ENCODE results near the gene SORBS1.

Gene SORBS1

DNA sequence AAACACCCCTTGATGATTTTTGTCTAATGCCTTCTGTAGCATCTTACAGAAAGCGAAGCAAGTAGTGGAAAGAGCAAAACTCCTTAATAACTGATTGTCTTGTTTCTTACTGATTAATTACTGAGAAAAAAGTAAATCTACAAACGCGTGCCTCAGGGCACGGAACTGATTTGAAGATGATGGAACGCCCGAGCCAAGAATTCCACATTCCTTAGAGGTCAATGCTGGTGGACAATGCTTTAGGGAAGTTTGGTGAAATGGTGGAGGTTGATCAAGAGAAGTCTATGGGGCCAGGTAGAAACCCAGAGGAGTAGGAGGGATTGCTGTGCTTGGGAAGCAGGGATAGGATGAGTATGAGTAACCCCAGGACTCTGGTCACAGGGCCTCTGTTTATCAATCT lies 5.0 kb upstream of the SORBS1 start:
- no peak overlapping the region for H3K4me3 ChIP-seq (ENCODE audit: low read depth, low read length)

DNA sequence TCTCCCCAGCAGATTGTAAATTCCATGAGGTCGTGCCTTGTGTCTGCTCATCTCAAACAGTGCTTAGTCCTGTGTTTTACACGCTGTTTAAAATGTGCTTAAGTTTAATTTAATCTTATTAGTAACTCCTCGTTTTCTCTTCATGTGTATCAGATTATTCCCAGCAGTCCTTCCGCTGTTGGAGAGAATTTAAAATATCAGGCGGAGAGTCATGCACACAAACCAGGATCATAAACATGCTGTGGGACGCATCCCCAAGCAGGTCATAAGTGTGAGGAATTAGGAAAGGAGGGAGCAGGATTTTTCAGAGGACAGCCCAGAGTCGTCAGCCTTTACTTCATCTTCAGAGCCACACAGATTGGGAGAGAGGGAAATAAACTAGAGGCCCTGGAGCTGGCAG lies 4.2 kb upstream of the SORBS1 start:
- no peak overlapping the region for H3K4me3 ChIP-seq (ENCODE audit: low read depth, low read length)

DNA sequence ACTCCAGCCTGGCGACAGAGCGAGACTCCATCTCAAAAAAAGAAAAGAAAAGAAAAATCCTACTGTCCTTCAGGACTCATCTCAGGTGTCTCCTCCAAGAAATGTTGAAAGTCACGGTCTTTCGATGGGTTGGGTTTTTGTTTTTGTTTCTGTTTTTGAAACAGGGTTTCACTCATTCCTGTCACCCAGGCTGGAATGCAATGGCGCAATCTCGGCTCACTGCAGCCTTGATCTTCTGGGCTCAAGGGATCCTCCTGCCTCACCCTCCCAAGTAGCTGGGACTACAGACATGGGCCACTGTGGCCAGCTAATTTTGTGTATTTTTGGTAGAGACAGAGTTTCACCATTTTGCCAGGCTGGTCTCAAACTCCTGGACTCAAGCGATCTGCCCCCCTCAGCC lies 3.1 kb upstream of the SORBS1 start:
- H3K4me3 ChIP-seq (ENCODE audit: low read depth, low read length), result no peak overlapping the region

DNA sequence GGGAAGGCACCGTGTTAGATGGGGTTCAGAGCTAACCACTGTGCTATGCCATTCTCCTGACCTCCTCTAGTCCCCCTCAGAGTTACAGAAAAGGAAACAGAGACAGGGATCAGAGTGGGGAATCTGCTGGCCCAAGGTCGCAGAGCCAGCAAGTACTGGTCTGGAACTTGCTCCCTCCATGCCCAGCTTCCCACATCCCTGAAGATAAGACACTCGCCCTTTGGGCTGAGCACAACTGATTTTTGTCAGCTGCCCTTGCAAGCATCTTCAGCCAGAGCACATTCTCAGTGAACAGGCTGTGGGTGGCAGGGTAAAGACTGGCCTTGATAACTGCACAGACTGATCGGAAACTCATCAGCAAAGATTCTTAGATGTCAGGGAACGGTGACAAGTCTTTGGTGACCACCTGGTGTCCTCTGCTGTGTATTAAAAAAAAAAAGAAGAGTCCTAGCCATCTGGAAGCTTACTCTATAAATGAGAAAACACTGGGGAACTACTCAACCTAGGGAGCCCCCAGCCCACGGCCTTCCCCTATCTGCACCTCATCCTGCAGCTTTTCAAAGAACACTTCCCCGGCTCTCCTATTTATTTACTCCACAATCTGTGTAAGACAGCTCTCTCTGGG lies 1.3 kb upstream of the SORBS1 start:
- H3K4me3 ChIP-seq (ENCODE audit: low read depth, low read length), result no peak overlapping the region

DNA sequence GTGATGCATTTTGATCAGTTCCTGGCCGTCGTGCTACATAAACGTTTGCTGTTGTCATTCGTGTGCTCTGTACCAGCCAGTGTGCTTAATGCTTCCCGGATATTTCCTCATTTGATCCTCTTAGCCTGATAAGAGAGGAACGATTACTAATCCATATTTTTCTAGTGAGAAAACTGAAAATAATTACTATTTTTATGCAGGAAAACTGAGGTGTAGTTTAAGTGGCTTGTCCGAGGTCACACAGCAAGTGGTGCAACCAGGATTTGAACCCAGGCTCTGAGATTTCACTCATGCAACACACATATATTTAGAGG lies 650 bp upstream of the SORBS1 start:
- H3K4me3 ChIP-seq (ENCODE audit: low read depth, low read length), result peak overlapping the region; percentile 36

DNA sequence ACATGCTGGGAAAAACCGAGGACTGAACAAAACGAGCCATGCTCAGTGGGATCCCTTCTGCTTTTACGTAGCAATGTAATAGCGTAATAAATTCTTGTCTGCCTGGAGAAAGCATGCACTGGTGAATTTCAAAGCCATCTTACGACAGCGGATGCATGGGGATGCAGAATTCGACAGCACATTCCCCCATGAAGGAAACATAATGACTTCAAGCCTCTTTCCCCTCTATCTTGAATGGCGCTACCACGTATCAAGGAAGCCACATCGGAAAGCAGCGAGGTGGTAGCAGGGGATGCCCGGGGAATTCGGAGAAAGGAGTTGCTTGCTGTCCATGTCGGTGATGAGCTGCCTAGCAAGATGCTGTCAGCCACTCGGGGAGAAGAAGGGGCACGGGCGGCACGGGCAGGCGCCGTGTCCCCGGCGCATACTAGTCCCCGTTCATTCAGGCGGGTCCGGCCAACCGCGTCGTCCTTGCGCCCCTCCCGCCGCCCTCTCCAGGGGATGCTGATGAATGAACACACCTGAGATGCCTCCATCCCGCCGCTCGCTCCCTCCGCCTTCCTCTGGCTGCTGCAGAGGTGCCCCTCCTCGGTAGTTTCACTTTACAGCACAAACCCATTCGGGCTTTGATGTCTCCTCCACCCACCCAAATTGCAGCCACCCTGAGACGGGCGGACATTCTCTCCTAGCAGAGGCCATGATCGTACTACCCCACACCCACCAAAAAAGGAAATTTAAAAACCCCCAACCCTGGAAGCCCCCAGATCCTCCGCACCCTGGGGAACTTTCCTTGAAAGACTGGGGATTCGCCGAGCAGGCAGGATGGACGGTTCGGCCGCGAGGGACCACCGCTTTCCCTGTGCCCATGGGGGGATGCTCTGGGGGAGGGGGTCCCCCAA lies 644 bp downstream of the SORBS1 start:
- H3K4me3 ChIP-seq (ENCODE audit: low read depth, low read length), result peak overlapping the region; percentile 74

DNA sequence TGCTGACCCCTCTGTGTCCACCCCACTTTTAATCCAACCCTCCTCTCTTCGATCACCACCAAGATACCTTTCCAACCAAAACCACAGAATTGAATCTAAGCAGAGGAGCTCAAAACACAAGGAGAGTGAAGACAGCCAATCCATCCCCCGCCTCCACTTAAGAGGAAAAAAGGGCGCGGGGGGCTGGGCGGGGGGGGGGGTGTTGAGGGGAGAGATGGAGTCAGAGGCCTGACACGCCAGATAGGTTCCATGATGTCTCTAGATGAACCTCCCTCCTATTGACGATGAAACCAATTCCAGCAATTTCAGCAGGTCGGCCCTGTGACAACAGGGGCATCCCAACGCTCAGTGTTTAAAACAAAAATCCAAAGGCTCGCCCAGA lies 1.3 kb downstream of the SORBS1 start:
- H3K4me3 ChIP-seq (ENCODE audit: low read depth, low read length), result peak overlapping the region; percentile 74

DNA sequence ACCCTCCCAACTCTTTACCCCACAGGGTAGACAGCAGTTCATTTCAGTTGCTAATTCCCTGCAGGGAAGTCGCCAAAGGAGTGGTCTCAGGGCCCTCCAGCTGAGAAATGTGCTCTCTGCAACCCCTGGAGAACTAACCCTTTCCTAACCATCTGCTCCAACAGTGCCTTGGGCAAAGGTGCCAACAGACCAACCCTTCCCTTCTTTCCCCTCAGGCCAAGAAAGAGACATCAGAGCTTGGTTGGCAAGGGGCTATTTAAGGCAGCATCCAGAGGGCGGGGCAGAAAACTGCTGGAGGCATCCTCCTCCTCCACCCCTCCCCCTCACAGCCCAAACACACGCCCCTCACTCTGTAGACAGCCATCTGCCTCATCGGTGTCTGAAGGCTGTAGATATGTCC lies 1.7 kb downstream of the SORBS1 start:
- H3K4me3 ChIP-seq (ENCODE audit: low read depth, low read length), result no peak overlapping the region

DNA sequence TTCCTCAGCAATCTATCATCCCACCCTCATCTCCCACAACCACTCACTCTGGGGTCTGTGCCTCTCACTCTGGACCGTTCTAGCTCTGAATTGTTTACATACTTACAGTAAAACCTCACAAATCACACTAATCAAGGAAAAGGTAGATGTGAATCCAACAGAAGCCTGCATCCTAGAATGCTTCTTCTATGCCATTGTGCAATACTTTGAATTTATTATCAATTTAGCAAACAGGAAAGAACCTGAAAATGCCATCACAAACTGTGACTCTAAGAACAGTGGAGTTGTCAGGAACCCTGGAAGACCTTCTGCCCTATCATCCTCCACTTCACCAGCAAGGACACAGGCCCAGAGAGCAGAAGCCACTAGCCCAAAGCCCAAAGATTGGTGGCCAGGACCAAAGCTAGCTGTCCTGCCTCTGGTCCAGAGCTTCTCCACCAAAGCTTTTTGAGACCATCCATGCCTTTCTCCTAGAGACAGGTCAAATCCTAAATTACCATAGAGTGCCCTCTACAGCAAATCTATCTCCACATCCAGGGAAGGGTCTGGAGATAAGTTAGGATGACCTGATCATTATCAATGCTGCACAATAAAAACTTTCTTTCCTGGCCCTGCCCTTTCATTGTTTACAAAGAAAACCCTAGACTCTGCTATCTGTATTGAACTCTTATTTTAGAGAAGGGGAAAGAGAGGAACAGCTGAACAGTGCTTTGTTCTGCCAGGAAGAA lies 2.4 kb downstream of the SORBS1 start:
- H3K4me3 ChIP-seq (ENCODE audit: low read depth, low read length), result no peak overlapping the region

DNA sequence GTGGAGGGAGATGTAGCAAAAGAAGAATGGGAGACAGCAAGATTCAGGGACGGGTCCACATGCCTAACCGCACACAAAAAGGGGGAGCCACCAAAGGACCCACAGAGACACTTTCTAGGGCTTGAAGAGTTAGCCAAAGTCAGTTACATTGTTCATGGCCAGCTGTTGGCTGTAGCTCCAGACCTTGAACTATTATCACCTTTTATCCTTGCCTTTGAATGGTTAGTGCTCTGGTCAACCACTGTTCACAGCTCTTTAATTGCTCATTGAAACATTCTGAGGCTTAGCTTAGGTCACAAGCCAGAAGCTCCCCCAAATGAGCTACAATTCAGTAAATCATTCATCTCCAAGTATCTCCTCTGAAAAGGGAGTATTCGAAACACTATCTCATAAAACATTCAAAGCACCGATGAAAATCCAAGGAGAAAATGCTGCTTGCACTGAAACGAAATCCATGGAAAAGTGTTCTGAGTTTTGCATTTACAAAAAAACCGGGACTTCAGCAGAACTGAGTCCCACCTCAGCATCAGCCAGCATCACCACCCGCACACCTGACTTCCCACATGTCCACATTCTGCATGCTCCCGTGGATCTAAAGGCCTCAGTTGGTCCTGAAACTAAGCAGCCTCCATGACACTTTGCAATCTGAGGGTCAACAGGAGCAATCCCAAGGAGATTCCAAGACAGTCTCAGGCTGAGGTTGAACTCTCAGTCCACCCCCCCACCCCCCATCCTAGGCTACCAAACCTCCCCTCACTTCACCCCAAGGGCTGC lies 4.0 kb downstream of the SORBS1 start:
- no peak overlapping the region for H3K4me3 ChIP-seq (ENCODE audit: low read depth, low read length)

DNA sequence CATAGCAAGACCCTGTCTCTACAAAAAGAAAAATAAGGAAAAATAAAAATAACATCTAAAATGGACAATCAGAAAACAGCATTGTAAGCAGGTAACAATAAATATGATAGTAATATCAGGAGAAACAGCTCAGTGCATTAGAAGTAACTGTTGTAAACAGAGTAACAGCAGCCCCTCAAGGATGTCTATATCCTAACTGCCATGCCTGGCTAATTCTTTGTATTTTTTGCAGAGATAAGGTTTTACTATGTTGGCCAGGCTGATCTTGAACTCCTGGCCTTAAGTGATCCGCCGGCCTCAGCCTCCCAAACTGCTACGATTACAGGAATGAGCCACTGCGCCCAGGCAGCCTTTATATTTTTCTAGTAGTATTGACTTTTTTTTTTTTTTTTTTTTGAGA lies 7.5 kb downstream of the SORBS1 start:
- H3K4me3 ChIP-seq (ENCODE audit: low read depth, low read length), result no peak overlapping the region

DNA sequence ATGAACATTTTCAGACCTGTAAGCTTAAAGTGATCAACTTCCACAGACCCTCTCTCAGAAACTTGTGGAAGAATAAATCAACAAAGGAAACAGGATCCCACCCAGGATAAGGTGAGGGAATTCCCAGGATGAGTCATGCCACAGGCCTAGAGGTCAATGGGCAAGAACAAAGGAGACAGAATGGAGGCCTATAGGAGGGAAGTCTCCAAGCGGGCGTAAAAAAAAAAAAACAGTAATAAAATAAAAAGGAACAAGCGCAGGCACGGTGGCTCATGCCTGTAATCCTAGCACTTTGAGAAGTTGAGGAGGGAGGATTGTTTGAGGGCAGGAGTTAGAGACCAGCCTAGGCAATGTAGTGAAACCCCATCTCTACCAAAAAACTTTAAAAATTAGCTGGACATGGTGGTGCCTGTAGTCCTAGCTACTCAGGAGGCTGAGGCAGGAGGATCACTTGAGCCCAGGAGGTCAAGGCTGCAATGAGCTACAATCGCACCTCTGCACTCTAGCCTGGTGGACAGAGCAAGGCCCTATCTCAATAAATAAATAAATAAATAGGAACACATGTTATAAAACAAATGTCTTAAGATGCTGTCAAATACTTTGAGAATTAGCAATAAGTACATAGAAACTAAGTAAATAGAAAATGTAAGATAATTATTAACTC lies 8.4 kb downstream of the SORBS1 start:
- H3K4me3 ChIP-seq (ENCODE audit: low read depth, low read length), result no peak overlapping the region

DNA sequence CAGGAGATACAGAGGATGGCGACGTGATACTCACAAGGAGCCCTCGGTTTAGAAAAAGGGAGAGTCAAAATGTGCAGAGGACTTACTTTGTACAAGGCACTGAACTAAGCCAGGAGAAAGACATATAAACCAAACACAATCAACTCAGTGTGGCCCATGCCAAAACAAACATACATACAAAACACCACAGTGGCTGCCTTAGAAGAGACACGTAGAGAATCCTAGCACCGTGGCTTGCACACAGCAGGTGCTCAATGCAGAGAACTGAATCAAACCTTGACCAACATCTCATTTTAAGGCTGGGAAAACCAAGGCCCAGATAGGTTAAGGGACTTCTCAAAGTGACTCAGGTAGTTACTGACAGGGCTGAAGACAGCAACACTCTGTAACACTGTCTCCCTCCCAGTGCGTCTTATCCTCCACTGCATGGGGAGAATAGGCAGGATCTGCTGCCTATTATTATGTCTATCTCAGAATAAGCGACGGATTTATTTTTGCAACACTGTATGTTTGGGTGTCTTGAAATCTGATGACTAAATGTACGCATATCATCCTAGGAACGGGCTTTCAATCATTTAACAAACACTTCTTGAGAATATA lies 11.0 kb downstream of the SORBS1 start:
- H3K4me3 ChIP-seq (ENCODE audit: low read depth, low read length), result no peak overlapping the region

DNA sequence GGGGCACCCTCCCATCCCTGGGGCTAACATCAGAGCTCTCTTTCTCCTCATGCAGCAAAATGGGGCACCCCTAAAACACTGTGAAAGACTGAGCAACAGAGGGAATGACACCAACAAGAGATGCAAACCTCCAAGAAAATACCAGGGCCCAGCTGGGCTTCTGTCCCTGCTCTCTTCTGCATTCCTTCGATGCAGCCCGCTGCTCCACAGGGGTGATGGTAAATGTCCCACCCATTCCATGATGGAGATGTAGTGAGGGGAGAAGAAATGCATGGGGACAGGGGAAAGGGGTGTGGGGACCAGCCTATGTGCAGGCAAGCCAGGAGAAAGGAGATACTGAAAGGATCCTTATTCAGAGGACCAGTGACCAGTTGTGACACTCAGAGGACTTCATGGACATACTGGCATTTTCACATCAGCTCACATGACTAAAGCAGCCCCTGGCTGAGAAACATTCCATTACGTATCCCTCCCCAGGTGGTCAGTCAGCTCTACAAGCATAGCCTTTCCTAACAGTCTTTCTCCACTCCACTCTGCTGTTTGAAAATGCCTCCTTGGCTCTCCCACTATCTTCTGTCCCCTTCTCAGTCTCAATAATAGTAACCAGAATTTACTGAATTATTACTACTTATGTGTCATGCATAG lies 13.3 kb downstream of the SORBS1 start:
- no peak overlapping the region for H3K4me3 ChIP-seq (ENCODE audit: low read depth, low read length)

DNA sequence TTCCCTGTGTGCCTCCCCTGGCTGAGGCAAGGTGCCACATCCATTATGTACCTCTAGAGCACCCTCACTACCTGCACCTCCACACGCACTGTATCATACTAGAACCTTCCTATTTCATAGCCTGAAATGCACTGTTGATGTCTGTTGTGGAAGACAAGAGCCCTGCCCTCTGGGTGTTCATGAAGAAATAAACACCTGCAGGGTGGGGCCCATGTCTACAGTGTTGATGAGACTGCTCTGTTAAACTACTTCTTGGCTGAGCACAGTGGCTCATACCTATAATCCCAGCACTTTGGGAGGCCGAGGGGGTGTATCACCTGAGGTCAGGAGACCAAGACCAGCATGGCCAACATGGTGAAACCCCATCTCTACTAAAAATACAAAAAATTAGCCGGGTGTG lies 14.0 kb downstream of the SORBS1 start:
- no peak overlapping the region for H3K4me3 ChIP-seq (ENCODE audit: low read depth, low read length)

DNA sequence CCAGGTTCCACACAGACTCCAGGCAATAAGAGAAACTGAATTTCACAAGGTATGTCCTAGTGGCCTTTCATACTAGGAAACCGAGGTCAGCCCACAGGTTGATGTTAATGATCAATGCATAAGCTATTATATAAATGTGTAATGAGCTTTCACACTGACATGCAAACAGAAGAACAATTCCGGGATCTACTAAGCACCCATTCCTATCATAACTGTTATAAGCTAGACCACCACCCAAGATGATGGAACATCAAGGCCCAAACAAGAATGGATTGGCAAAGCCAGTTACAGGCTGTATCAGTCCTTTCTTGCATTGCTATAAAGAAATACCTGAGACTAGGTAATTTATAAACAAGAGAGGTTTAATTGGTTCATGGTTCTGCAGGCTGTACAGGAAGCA lies 15.2 kb downstream of the SORBS1 start:
- H3K4me3 ChIP-seq (ENCODE audit: low read depth, low read length), result no peak overlapping the region

DNA sequence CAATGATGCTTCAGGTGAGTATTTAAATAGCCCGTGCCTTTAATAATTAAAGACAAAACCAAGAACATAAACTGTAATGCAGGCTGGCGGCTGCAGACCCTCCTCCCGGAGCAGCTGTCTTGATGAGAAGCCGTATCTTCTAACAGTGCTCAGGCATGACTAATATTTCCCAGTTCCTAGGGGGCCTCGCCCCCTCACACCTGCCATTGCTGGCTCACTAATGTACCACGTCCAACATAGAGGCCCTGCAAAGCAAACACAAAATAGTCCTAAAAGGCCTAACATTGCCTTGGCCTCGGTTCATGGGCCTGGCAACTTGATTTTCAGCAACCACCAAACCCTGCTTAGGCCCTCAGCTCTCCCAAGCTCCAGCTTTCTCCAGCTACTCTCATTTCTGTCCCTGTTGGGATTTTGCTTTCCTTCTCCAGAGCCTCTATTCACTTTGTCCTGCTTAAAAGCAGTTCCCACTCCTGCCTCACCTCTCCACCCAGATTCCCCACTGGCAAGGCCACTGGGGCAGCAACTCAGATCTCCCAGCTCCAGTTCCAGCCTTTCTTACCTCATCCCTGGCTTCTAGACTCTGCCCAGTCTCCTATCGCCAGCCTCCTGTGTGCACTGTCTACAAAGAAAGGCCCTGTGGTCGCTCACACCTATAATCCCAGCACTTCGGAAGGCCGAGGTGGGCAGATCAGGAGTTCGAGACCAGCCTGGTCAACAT lies 16.2 kb downstream of the SORBS1 start:
- no peak overlapping the region for H3K4me3 ChIP-seq (ENCODE audit: low read depth, low read length)

DNA sequence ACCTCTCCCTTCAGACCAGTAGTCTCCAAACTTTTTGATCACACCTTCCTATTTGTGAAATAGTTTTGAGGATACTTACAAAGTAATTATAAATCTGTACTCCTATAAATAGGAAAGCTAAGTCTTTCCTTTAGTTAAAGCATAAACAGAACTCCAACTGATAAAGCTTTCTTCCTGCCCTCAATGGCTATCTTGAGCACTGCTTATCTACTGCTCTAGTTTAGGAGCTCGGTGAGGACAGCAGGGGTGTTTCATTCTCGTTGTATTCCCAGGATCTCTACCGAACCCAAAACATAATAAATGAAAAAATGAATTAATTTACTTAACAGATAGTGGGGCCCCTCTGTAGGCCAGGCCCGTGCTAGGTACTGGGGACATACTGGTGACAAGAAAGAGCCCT lies 17.7 kb downstream of the SORBS1 start:
- no peak overlapping the region for H3K4me3 ChIP-seq (ENCODE audit: low read depth, low read length)

DNA sequence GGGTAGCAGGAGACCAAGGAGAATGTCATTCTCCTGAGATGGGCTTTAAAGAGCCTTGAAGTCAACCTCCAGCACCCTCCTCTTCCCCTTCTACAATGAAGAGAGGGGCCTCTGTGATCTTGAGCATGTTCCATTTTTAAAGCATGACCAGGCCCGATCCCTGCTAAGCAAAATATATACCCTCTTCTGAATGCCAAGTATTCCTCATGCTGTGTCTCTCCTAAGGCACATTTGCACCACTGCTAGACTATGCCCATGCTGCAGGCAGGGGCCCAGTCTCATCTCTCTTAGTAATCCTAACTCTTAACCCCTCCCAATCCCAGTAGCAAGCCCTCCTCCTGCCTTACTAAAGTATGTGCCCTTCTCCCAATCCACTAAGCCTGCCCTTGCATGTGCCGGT lies 18.4 kb downstream of the SORBS1 start:
- H3K4me3 ChIP-seq (ENCODE audit: low read depth, low read length), result no peak overlapping the region
